Measurements from ENCODE around the gene UBE2E2. TPM values are rescaled to one million over a fixed set of nuclear protein-coding genes. Genes with fewer than 3 reads are reported as not detected.

Gene UBE2E2
- total RNA-seq, 2 donors from 2014 or later, result 23.2 to 34.5 TPM

DNA sequence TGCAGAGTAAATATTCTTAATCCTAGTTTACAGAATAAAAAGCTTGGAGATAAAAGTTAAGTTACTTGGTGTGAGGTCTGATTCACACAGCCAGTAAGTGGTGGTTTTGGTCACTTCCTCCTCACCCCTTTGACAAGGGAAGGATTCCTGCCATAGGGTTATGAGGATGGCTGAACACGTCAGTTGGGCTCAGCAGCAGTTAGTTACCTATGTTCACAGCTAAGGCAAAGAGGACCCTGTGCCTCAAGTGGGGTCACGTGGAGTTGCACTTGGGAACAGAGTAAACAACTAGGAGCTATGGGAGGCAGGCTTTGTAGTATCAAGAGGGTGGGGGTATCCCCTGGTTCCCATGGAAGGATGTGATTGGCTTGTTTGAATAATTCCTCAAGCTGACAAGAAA lies 232.2 kb downstream of the UBE2E2 start:
- TF ChIP-seq, protein P1, sequence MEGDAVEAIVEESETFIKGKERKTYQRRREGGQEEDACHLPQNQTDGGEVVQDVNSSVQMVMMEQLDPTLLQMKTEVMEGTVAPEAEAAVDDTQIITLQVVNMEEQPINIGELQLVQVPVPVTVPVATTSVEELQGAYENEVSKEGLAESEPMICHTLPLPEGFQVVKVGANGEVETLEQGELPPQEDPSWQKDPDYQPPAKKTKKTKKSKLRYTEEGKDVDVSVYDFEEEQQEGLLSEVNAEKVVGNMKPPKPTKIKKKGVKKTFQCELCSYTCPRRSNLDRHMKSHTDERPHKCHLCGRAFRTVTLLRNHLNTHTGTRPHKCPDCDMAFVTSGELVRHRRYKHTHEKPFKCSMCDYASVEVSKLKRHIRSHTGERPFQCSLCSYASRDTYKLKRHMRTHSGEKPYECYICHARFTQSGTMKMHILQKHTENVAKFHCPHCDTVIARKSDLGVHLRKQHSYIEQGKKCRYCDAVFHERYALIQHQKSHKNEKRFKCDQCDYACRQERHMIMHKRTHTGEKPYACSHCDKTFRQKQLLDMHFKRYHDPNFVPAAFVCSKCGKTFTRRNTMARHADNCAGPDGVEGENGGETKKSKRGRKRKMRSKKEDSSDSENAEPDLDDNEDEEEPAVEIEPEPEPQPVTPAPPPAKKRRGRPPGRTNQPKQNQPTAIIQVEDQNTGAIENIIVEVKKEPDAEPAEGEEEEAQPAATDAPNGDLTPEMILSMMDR (conservative IDR thresholded peaks at IDR 0.05), result peak; percentile 26
- Histone ChIP-seq H3K36me3 (ENCODE audit: control insufficient read depth, insufficient read depth, low read length) (no peaks in the 10 kb centered on the region), H3K9ac (ENCODE audit: extremely low read depth, low read length, poor library complexity, severe bottlenecking) (no peak overlapping the region), H3K27ac (ENCODE audit: low read depth, low read length) (no peak overlapping the region), H3K4me3 (ENCODE audit: low read length) (no peak overlapping the region), H3K27me3 (ENCODE audit: control insufficient read depth, insufficient read depth, low read length, poor library complexity, severe bottlenecking) (no peaks in the 10 kb centered on the region), H3K4me1 (ENCODE audit: control insufficient read depth, insufficient read depth, low read length) (peaks cover 6% of the 10 kb centered on the region), H3K9me3 (ENCODE audit: control insufficient read depth, low read length) (no peaks in the 10 kb centered on the region)
- Mint-ChIP-seq H3K4me3 (no peak overlapping the region), H3K36me3 (ENCODE audit: low read depth) (no peaks in the 10 kb centered on the region), H3K9me3 (no peaks in the 10 kb centered on the region), H3K4me1 (peaks cover 18% of the 10 kb centered on the region), H3K27me3 (ENCODE audit: insufficient read depth) (no peaks in the 10 kb centered on the region), H3K27ac (no peak overlapping the region)
- 66 to 80% methylated on average over 1 to 2 of the region's 2 CpGs for WGBS, 2 experiments (ENCODE audit: insufficient coverage in 1 of 2, insufficient read length in 1 of 2)
- peak; percentile 70 for DNase-seq

DNA sequence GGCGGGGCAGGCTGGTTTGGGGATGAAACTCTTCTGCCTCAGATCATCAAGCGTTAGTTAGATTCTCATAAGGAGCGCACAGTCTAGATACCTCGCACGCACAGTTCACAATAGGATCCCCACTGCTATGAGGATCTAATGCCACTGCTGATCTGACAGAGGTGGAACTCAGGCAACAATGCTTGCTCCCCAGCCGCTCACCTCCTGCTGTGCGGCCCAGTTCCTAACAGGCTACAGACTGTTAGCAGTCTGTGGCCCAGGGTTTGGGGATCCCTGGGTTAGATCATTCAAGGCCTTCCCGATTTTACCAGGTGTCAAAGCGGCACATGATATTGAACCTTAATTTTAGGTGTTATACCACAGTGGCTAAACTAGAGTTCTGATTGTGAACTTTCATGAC lies 232.8 kb downstream of the UBE2E2 start:
- no peaks in the 10 kb centered on the region for H3K9me3 ChIP-seq (ENCODE audit: control insufficient read depth, low read length)
- no peaks in the 10 kb centered on the region for H3K36me3 ChIP-seq (ENCODE audit: control insufficient read depth, insufficient read depth, low read length)
- DNase-seq, result peak; percentile 57
- Mint-ChIP-seq H3K36me3 (ENCODE audit: low read depth) (no peaks in the 10 kb centered on the region), H3K4me3 (no peak overlapping the region), H3K27ac (no peak overlapping the region), H3K27me3 (ENCODE audit: insufficient read depth) (no peaks in the 10 kb centered on the region), H3K9me3 (no peaks in the 10 kb centered on the region), H3K4me1 (peaks cover 16% of the 10 kb centered on the region)
- WGBS, 2 experiments (ENCODE audit: insufficient coverage in 1 of 2, insufficient read length in 1 of 2), result 94 to 100% methylated on average over 9 of the region's 9 CpGs
- H3K4me1 ChIP-seq (ENCODE audit: control insufficient read depth, insufficient read depth, low read length), result peaks cover 6% of the 10 kb centered on the region
- TF ChIP-seq, protein P1 (conservative IDR thresholded peaks at IDR 0.05), result no peak
- H3K9ac ChIP-seq (ENCODE audit: extremely low read depth, low read length, poor library complexity, severe bottlenecking), result no peak overlapping the region
- no peaks in the 10 kb centered on the region for H3K27me3 ChIP-seq (ENCODE audit: control insufficient read depth, insufficient read depth, low read length, poor library complexity, severe bottlenecking)
- H3K4me3 ChIP-seq (ENCODE audit: low read length), result no peak overlapping the region
- H3K27ac ChIP-seq (ENCODE audit: low read depth, low read length), result no peak overlapping the region

DNA sequence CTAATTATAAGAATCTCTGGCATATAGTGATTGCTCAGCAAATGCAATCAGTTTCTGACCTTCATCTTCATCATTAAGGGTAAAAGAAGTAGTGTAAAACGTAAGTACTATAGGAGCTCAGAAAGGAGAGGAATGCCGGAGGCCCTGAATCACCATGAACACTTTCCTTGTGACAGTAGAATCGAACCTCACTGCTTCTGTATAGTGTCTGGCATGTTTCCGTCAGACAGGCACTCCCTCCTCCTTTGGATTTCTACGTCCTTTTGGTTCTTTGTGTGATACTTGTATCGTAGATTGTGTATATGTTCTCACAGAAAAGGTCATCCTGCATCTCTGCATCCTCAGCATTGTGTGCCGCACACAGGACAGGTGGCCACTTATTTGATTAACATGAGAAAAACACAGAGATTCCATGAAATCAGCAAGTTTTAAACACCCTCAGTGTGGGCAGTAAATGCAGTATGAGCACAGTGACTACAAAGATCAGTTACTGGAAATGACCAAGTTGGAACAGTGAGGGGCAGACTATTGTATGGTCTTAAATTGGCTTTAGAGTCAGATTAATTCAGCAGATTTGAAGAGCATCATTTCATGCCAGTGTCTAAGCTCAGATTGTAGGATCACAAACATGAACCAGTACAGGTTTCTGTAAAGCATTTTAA lies 234.5 kb downstream of the UBE2E2 start:
- no peaks in the 10 kb centered on the region for H3K9me3 Mint-ChIP-seq
- no peak overlapping the region for H3K4me3 ChIP-seq (ENCODE audit: low read length)
- H3K4me1 Mint-ChIP-seq, result peaks cover 14% of the 10 kb centered on the region
- no peak overlapping the region for H3K9ac ChIP-seq (ENCODE audit: extremely low read depth, low read length, poor library complexity, severe bottlenecking)
- H3K36me3 Mint-ChIP-seq (ENCODE audit: low read depth), result no peaks in the 10 kb centered on the region
- H3K27ac Mint-ChIP-seq, result no peak overlapping the region
- 91 to 100% methylated on average over 1 to 7 of the region's 7 CpGs for WGBS, 2 experiments (ENCODE audit: insufficient coverage in 1 of 2, insufficient read length in 1 of 2)
- H3K36me3 ChIP-seq (ENCODE audit: control insufficient read depth, insufficient read depth, low read length), result no peaks in the 10 kb centered on the region
- H3K27ac ChIP-seq (ENCODE audit: low read depth, low read length), result peak overlapping the region; percentile 24
- no peak overlapping the region for H3K4me3 Mint-ChIP-seq
- no peaks in the 10 kb centered on the region for H3K9me3 ChIP-seq (ENCODE audit: control insufficient read depth, low read length)
- no peaks in the 10 kb centered on the region for H3K27me3 ChIP-seq (ENCODE audit: control insufficient read depth, insufficient read depth, low read length, poor library complexity, severe bottlenecking)
- DNase-seq, result no peak
- H3K4me1 ChIP-seq (ENCODE audit: control insufficient read depth, insufficient read depth, low read length), result peaks cover 6% of the 10 kb centered on the region
- TF ChIP-seq, protein P1 (conservative IDR thresholded peaks at IDR 0.05), result no peak
- H3K27me3 Mint-ChIP-seq (ENCODE audit: insufficient read depth), result no peaks in the 10 kb centered on the region
